C4-2B (cell line): ENCODE data around the gene JUP.

Source experiments
- CTCF ChIP-seq: fragments of 450-650 bp; conservative IDR thresholded peaks from 2 replicates; pipeline ENCODE4 v1.5.1; 2017; ENCODE audit warnings: mild to moderate bottlenecking
- ZFX ChIP-seq: fragments of 450-650 bp; IDR thresholded peaks from 2 replicates; pipeline ENCODE4 v1.6.1; 2017

- TF ChIP-seq CTCF (no peak), ZFX (no peak)
Observed at GRCh38 chr17:41813152-41813680, 26.7 kb upstream of the JUP start.
